Measurements from ENCODE around the gene VCL. TPM values are rescaled to one million over a fixed set of nuclear protein-coding genes. Genes with fewer than 3 reads are reported as not detected.
A peak's percentile ranks its signal among the peaks of the same experiment; 100 is the strongest.

The VCL gene
- total RNA-seq, 1 experiment from 2014 or later: 106 TPM

GRCh38 chr10:74150204-74150989, 152.5 kb downstream of the VCL start, which contains the start of gene AP3M1:
AP3M1 (minus strand) TSS chr10:74150828; CDS start chr10:74138379, 12,449 bp downstream.
- ChIA-PET RAD21 (ENCODE audit: low non-redundant PET in 1 of 2, low total read pairs in 2 of 2, uncharacterized antibody in 2 of 2, unreplicated experiment in 2 of 2) (interaction anchor here in 1 of 2 experiments (1.0 kb wide), 1 partner anchor 63 kb away, joined by 3 read pairs; no protein-coding TSS in a partner anchor), POLR2A (interaction anchor here (1.1 to 1.7 kb wide), 3 partner anchors 27 to 84 kb away, joined by 3 to 6 read pairs (median 6); no protein-coding TSS in a partner anchor), CTCF (no interaction called here)
- no peaks in the 10 kb centered on the region for H3K36me3 ChIP-seq (ENCODE audit: control insufficient read depth in 1 of 2, insufficient read depth in 2 of 2, low read length in 2 of 2)
- peak within 1 kb of the TSS; percentile 89 for H3K27ac ChIP-seq (ENCODE audit: low read depth, low read length)
- H3K9me3 ChIP-seq (ENCODE audit: control insufficient read depth in 1 of 2, insufficient read depth in 1 of 2, low read depth in 1 of 2, low read length in 2 of 2): no peaks in the 10 kb centered on the region
- no peaks in the 10 kb centered on the region for H3K27me3 ChIP-seq (ENCODE audit: insufficient read depth, low read length)
- BruUV-seq (replicated peaks): no TSS peak
- DNase-seq (ENCODE audit: low read depth, low spot score) (no peak), ATAC-seq (peak; percentile 70)
- H3K79me2 ChIP-seq (ENCODE audit: insufficient read depth, low read length): peaks cover 84% of the 10 kb centered on the region
- H4K20me1 ChIP-seq (ENCODE audit: insufficient read depth): no peaks in the 10 kb centered on the region
- intact Hi-C loops (cut with micrococcal nuclease): loop anchor here (5.0 kb wide), 2 partner anchors 62 to 82 kb away; no protein-coding TSS in a partner anchor
- H3K4me2 ChIP-seq (ENCODE audit: low read length): peak within 1 kb of the TSS; percentile 91
- H3K4me1 ChIP-seq (ENCODE audit: control insufficient read depth in 1 of 2, insufficient read depth in 2 of 2, low read length in 2 of 2): peaks cover 20 to 24% of the 10 kb centered on the region in 2 experiments
- peak within 1 kb of the TSS; percentile 42 for H2AFZ ChIP-seq (ENCODE audit: low read depth, low read length, poor library complexity, severe bottlenecking)
- H3K4me3 ChIP-seq (replicated peaks in 1 of 2; ENCODE audit: low read depth in 1 of 2, low read length in 2 of 2): peak within 1 kb of the TSS; percentile 82 to 85
- peak within 1 kb of the TSS; percentile 93 for H3K9ac ChIP-seq (ENCODE audit: low read length)
- no peaks in the 10 kb centered on the region for H3K9me2 ChIP-seq (ENCODE audit: insufficient read depth)
- TF ChIP-seq EGR1 (IDR thresholded peaks at IDR 0.05; ENCODE audit: low read depth) (no peak), EZH2 (IDR thresholded peaks at IDR 0.05) (no peak), CTCF (IDR thresholded peaks at IDR 0.05 in 2 of 3, conservative IDR thresholded peaks at IDR 0.05 in 1 of 3; ENCODE audit: borderline replicate concordance in 1 of 3, insufficient read depth in 1 of 3, low read depth in 2 of 3, low read length in 2 of 3) (no peak), ELF1 (IDR thresholded peaks at IDR 0.05; ENCODE audit: borderline replicate concordance, low read depth) (no peak; the same call in 1 of the 2 replicates), JUND (IDR thresholded peaks at IDR 0.05) (no peak), ZBTB33 (IDR thresholded peaks at IDR 0.05; ENCODE audit: extremely low read depth, insufficient replicate concordance, low read length) (no peak), FOSL1 (IDR thresholded peaks at IDR 0.05; ENCODE audit: low read depth) (no peak), REST (IDR thresholded peaks at IDR 0.05; ENCODE audit: low read depth) (no peak), MAX (IDR thresholded peaks at IDR 0.05) (no peak), RAD21 (IDR thresholded peaks at IDR 0.05; ENCODE audit: low read depth) (no peak), CBX3 (IDR thresholded peaks at IDR 0.05; ENCODE audit: low read depth) (no peak), SRF (IDR thresholded peaks at IDR 0.05; ENCODE audit: low read depth) (no peak; the same call in 1 of the 2 replicates), YY1 (IDR thresholded peaks at IDR 0.05; ENCODE audit: extremely low read depth, insufficient replicate concordance, low read depth, low read length) (peak; percentile 26), SIN3A (IDR thresholded peaks at IDR 0.05; ENCODE audit: low read depth) (peak; percentile 78), POLR2AphosphoS5 (IDR thresholded peaks at IDR 0.05; ENCODE audit: low read depth, low read length) (peak; percentile 64), POLR2A (IDR thresholded peaks at IDR 0.05; ENCODE audit: borderline replicate concordance, extremely low read depth, insufficient read depth, insufficient read length) (peak; percentile 48), SP1 (IDR thresholded peaks at IDR 0.05; ENCODE audit: low read depth) (no peak), ZFX (IDR thresholded peaks at IDR 0.05) (peak; percentile 78), ATF3 (IDR thresholded peaks at IDR 0.05) (no peak)

Data from HCT116 (cell line).